Tibial nerve (tissue), 3 donors: ENCODE data around the gene CYFIP2.

Source experiments
- POLR2A ChIP-seq, 2 donors: fragments of 450-650 bp; IDR thresholded peaks; one replicate each; pipeline ENCODE4 v1.6.1; 2017; ENCODE audit warnings: antibody characterized with exemption in 2 of 2, mild to moderate bottlenecking in 2 of 2, moderate library complexity in 2 of 2
- TF ChIP-seq, protein P1 (sequence below), 5 experiments: fragments of 200-600 bp in 3 of 5; fragments of 450-650 bp in 2 of 5; sonication (generic) in 3 of 5; IDR thresholded peaks; one replicate each; pipeline ENCODE4 v1.5.1; 2016 to 2019; ENCODE audit warnings: antibody characterized with exemption in 5 of 5, mild to moderate bottlenecking in 3 of 5, moderate library complexity in 2 of 5

DNA sequence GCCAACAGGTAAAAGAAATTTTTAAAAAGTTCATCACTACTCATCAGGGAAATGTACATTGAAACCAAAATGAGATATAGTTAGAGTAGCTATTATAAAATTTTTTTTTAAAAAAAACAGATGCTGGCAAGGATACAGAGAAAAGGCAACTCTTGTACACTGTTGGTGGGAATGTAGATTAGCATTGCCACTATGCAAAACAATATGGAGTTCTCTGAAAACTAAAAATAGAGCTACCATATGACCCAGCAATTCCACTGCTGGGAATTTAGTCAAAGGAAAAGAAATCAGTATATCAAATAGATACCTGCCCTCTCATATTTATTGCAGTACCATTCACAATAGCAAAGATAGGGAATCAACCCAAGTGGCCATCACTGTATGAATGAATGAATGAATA is 149.9 kb downstream of the CYFIP2 start:
- TF ChIP-seq, protein P1, sequence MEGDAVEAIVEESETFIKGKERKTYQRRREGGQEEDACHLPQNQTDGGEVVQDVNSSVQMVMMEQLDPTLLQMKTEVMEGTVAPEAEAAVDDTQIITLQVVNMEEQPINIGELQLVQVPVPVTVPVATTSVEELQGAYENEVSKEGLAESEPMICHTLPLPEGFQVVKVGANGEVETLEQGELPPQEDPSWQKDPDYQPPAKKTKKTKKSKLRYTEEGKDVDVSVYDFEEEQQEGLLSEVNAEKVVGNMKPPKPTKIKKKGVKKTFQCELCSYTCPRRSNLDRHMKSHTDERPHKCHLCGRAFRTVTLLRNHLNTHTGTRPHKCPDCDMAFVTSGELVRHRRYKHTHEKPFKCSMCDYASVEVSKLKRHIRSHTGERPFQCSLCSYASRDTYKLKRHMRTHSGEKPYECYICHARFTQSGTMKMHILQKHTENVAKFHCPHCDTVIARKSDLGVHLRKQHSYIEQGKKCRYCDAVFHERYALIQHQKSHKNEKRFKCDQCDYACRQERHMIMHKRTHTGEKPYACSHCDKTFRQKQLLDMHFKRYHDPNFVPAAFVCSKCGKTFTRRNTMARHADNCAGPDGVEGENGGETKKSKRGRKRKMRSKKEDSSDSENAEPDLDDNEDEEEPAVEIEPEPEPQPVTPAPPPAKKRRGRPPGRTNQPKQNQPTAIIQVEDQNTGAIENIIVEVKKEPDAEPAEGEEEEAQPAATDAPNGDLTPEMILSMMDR (IDR thresholded peaks at IDR 0.05) = no peak
- TF ChIP-seq POLR2A (IDR thresholded peaks at IDR 0.05) = no peak
